IMR-90 (cell line): ENCODE results near the gene VMAC. TPM values are rescaled to one million over a fixed set of nuclear protein-coding genes. Genes with fewer than 3 reads are reported as not detected.

Experiments used
- ATAC-seq: fragments of 200-7000 bp; cut with Tn5 transposase; 2 replicates; pipeline ENCODE4 v1.9.1; 2020; ENCODE audit warnings: low read depth, mild to moderate bottlenecking, moderate library complexity
- BruUV-seq: library from RNA; stranded (reverse); fragments of 400-500 nt; replicated peaks from 2 replicates; lab custom pipeline; 2021; lab: Mats Ljungman, UMichigan
- CTCF ChIA-PET: fragments of 300-600 bp; formaldehyde crosslinking; extraction: SDS; loops from one replicate; lab custom pipeline; 2021; ENCODE audit warnings: antibody characterized with exemption; lab: Yijun Ruan, JAX
- POLR2A ChIA-PET: fragments of 300-600 bp; sonication (Branson Sonifier 250); formaldehyde crosslinking; loops from one replicate; lab custom pipeline; 2022; ENCODE audit warnings: antibody characterized with exemption; ENCODE audit not compliant: unreplicated experiment; lab: Charles Lee
- DNase-seq: peaks from one replicate; pipeline ENCODE4 v3.0.0; 2013
- H2AFZ ChIP-seq: replicated peaks from 2 replicates; pipeline ENCODE3; 2013; ENCODE audit warnings: low read length, mild to moderate bottlenecking; ENCODE audit not compliant: poor library complexity
- H2AK5ac ChIP-seq: 2 replicates; pipeline ENCODE4 v1.6.1; 2013; ENCODE audit warnings: low read depth, low read length, inconsistent platforms
- H2AK9ac ChIP-seq: replicated peaks from 2 replicates; pipeline ENCODE3; 2013; ENCODE audit warnings: mild to moderate bottlenecking, low read depth, low read length, moderate library complexity; ENCODE audit not compliant: poor library complexity
- H2BK120ac ChIP-seq: 2 replicates; pipeline ENCODE4 v1.6.1; 2013; ENCODE audit warnings: low read depth, low read length, inconsistent platforms
- H2BK15ac ChIP-seq: 3 replicates; pipeline ENCODE4 v1.6.1; 2013; ENCODE audit warnings: low read depth, low read length, inconsistent platforms
- H2BK20ac ChIP-seq: 2 replicates; pipeline ENCODE4 v1.6.1; 2013; ENCODE audit warnings: low read depth, mild to moderate bottlenecking, inconsistent platforms, low read length, moderate library complexity
- H2BK5ac ChIP-seq: 2 replicates; pipeline ENCODE4 v1.6.1; 2013; ENCODE audit warnings: mild to moderate bottlenecking, low read depth, low read length, inconsistent platforms; ENCODE audit not compliant: poor library complexity, severe bottlenecking
- H3K14ac ChIP-seq: replicated peaks from 2 replicates; pipeline ENCODE4 v1.6.1; 2013; ENCODE audit warnings: low read depth, low read length, inconsistent platforms
- H3K18ac ChIP-seq: 2 replicates; pipeline ENCODE4 v1.6.1; 2013; ENCODE audit warnings: low read depth, low read length, control low read depth
- H3K23ac ChIP-seq: 2 replicates; pipeline ENCODE4 v1.6.1; 2013; ENCODE audit warnings: low read depth, low read length, inconsistent platforms
- H3K27ac ChIP-seq: 2 replicates; pipeline ENCODE4 v1.5.1; 2013; ENCODE audit warnings: mild to moderate bottlenecking, control low read depth, low read length; ENCODE audit not compliant: insufficient read depth
- H3K27me3 ChIP-seq: 2 replicates; pipeline ENCODE4 v1.6.1; 2013; ENCODE audit warnings: low read length; ENCODE audit not compliant: control insufficient read depth, insufficient read depth
- H3K36me3 ChIP-seq: 2 replicates; pipeline ENCODE4 v1.6.1; 2013; ENCODE audit warnings: low read length, mixed read lengths; ENCODE audit not compliant: control insufficient read depth, insufficient read depth
- H3K4ac ChIP-seq: 2 replicates; pipeline ENCODE4 v1.6.1; 2013; ENCODE audit warnings: low read depth, low read length, inconsistent platforms
- H3K4me1 ChIP-seq: 2 replicates; pipeline ENCODE4 v1.6.1; 2013; ENCODE audit warnings: low read length, mixed read lengths; ENCODE audit not compliant: control insufficient read depth, insufficient read depth
- H3K4me2 ChIP-seq: 2 replicates; pipeline ENCODE4 v1.6.1; 2013; ENCODE audit warnings: low read depth, mild to moderate bottlenecking, control low read depth, low read length, moderate library complexity
- H3K4me3 ChIP-seq: 2 replicates; pipeline ENCODE4 v1.5.1; 2013; ENCODE audit warnings: low read depth, mild to moderate bottlenecking, control low read depth, low read length, moderate library complexity; ENCODE audit not compliant: insufficient read depth
- H3K56ac ChIP-seq: 2 replicates; pipeline ENCODE4 v1.6.1; 2013; ENCODE audit warnings: low read length, inconsistent platforms; ENCODE audit not compliant: insufficient read depth; ENCODE audit errors: extremely low read depth
- H3K79me1 ChIP-seq, 2 experiments: 2 replicates each; pipeline ENCODE4 v1.6.1; 2013; ENCODE audit warnings: low read length in 2 of 2, inconsistent platforms in 1 of 2, low read depth in 1 of 2
- H3K9ac ChIP-seq: 2 replicates; pipeline ENCODE4 v1.6.1; 2013; ENCODE audit warnings: low read depth, low read length, control low read depth
- H3K9me1 ChIP-seq: 2 replicates; pipeline ENCODE4 v1.6.1; 2013; ENCODE audit warnings: low read length, inconsistent platforms; ENCODE audit not compliant: insufficient read depth
- H3K9me3 ChIP-seq: 2 replicates; pipeline ENCODE4 v1.6.1; 2013; ENCODE audit warnings: low read length; ENCODE audit not compliant: control insufficient read depth, insufficient read depth
- H4K20me1 ChIP-seq: 2 replicates; pipeline ENCODE4 v1.6.1; 2013; ENCODE audit warnings: low read length, inconsistent platforms; ENCODE audit not compliant: insufficient read depth
- H4K5ac ChIP-seq: 2 replicates; pipeline ENCODE4 v1.6.1; 2013; ENCODE audit warnings: mild to moderate bottlenecking, low read depth, low read length, control low read depth
- H4K8ac ChIP-seq, 2 experiments: 2 replicates each; pipeline ENCODE4 v1.6.1; 2013; ENCODE audit warnings: low read depth in 2 of 2, low read length in 2 of 2, control low read depth in 1 of 2, inconsistent platforms in 1 of 2
- H4K91ac ChIP-seq: 2 replicates; pipeline ENCODE4 v1.6.1; 2013; ENCODE audit warnings: low read depth, low read length, inconsistent platforms; ENCODE audit not compliant: insufficient read depth
- BHLHE40 ChIP-seq: fragments of 150-350 bp; IDR thresholded peaks from 2 replicates; pipeline ENCODE4 v1.6.1; 2016; ENCODE audit warnings: mild to moderate bottlenecking, low read depth, low read length
- CEBPB ChIP-seq: IDR thresholded peaks from 2 replicates; pipeline ENCODE4 v1.6.1; 2012; ENCODE audit warnings: low read depth, low read length, improper control_type of control experiment
- CHD1 ChIP-seq: IDR thresholded peaks from 2 replicates; pipeline ENCODE4 v1.6.1; 2012; ENCODE audit warnings: low read depth, low read length, improper control_type of control experiment
- CTCF ChIP-seq: conservative IDR thresholded peaks from 2 replicates; pipeline ENCODE4 v1.5.1; 2012; ENCODE audit warnings: mild to moderate bottlenecking, low read depth, low read length, improper control_type of control experiment
- ELK1 ChIP-seq: fragments of 150-350 bp; IDR thresholded peaks from 2 replicates; pipeline ENCODE4 v1.6.1; 2016; ENCODE audit warnings: low read depth, mild to moderate bottlenecking, low read length, moderate library complexity, borderline replicate concordance
- FOS ChIP-seq: fragments of 150-350 bp; IDR thresholded peaks from 2 replicates; pipeline ENCODE4 v1.6.1; 2016; ENCODE audit warnings: low read depth, low read length
- MAZ ChIP-seq: IDR thresholded peaks from 2 replicates; pipeline ENCODE4 v1.6.1; 2012; ENCODE audit warnings: low read depth, mild to moderate bottlenecking, low read length, improper control_type of control experiment, moderate library complexity, borderline replicate concordance
- MXI1 ChIP-seq: IDR thresholded peaks from 2 replicates; pipeline ENCODE4 v1.6.1; 2012; ENCODE audit warnings: low read depth, mild to moderate bottlenecking, low read length, moderate library complexity, borderline replicate concordance
- POLR2A ChIP-seq: IDR thresholded peaks from 2 replicates; pipeline ENCODE4 v1.6.1; 2012; ENCODE audit warnings: mild to moderate bottlenecking, low read depth, low read length
- RAD21 ChIP-seq: IDR thresholded peaks from 2 replicates; pipeline ENCODE4 v1.6.1; 2012; ENCODE audit warnings: low read length, improper control_type of control experiment
- RFX5 ChIP-seq: IDR thresholded peaks from 2 replicates; pipeline ENCODE4 v1.8.0; 2012; ENCODE audit warnings: low read depth, mild to moderate bottlenecking, low read length, moderate library complexity
- SMC3 ChIP-seq: fragments of 150-350 bp; IDR thresholded peaks from 2 replicates; pipeline ENCODE4 v1.6.1; 2016; ENCODE audit warnings: low read depth, mild to moderate bottlenecking, antibody characterized with exemption, low read length, moderate library complexity
- USF2 ChIP-seq: fragments of 150-350 bp; IDR thresholded peaks from 2 replicates; pipeline ENCODE4 v1.6.1; 2017; ENCODE audit warnings: mild to moderate bottlenecking, antibody characterized with exemption, low read length, low read depth
- WGBS, 2 experiments: methylation state at CpG; one replicate each; pipeline versions ENCODE4 v1.1.5 to v1.1.7; 2013; ENCODE audit warnings: missing lambda C conversion rate in 2 of 2; ENCODE audit not compliant: insufficient read length in 1 of 2; ENCODE audit errors: extremely low coverage in 2 of 2; 5-methylcytosine and 5-hydroxymethylcytosine counted together
- dilution Hi-C: fragments of 300-500 bp; cut with HindIII; formaldehyde crosslinking; loops from one replicate; pipeline ENCODE4 v1.14.3; 2018; ENCODE audit warnings: low sequenced_read_pairs; ENCODE audit not compliant: unreplicated experiment
- in situ Hi-C: fragments of 300-500 bp; cut with MboI; formaldehyde crosslinking; loops from 3 replicates; pipeline ENCODE4 v1.14.3; 2019; ENCODE audit warnings: low sequenced_read_pairs, inconsistent platforms, mixed read lengths
- intact Hi-C: fragments of 100-400 bp; cut with micrococcal nuclease; formaldehyde crosslinking; loops from 2 replicates; pipeline ENCODE4 v1.10.0; 2022
- polyA plus RNA-seq, 3 experiments: library from polyadenylated mRNA; depleted of rRNA; stranded (reverse); fragments of >200 nt; gene quantifications; 2 replicates each; pipeline ENCODE4 v1.2.3, GENCODE V29; 2012; ENCODE audit warnings: low replicate concordance in 1 of 3
- total RNA-seq: library from RNA; depleted of rRNA; stranded (reverse); fragments of >200 nt; gene quantifications from 2 replicates; pipeline ENCODE4 v1.2.3, GENCODE V29; 2012

The VMAC gene
- total and polyA plus RNA-seq, 2 of the 4 experiments (the other 2 are of a cell fraction) = 1.4 to 3.1 TPM

- dilution Hi-C loops = no loop called here
- Histone ChIP-seq H2AFZ (no peak overlapping the region), H2BK15ac (no peak overlapping the region), H2BK20ac (no peak overlapping the region), H3K14ac (no peak overlapping the region), H4K91ac (no peak overlapping the region), H3K9ac (no peak overlapping the region), H2AK5ac (no peak overlapping the region), H3K4me3 (no peak overlapping the region), H3K4me1 (peaks cover 1% of the 10 kb centered on the region; the same call in 1 of the 2 replicates), H3K27me3 (no peaks in the 10 kb centered on the region), H2BK5ac (no peak overlapping the region), H2AK9ac (no peak overlapping the region), H2BK120ac (no peak overlapping the region), H3K4ac (no peak overlapping the region), H3K56ac (no peak overlapping the region), H3K18ac (no peak overlapping the region), H3K9me3 (no peaks in the 10 kb centered on the region), H3K9me1 (0 out of 2 replicates have a peak, but pooled peaks cover 2% of the 10 kb centered on the region), H3K36me3 (peaks cover 91% of the 10 kb centered on the region), H4K8ac (no peak overlapping the region), H4K20me1 (no peaks in the 10 kb centered on the region), H3K79me1 (peaks cover 4 to 27% of the 10 kb centered on the region in 2 experiments; a peak in 2 of 4 replicates), H3K23ac (no peak overlapping the region), H3K4me2 (no peak overlapping the region), H4K5ac (no peak overlapping the region), H3K27ac (no peak overlapping the region)
- no TSS peak for BruUV-seq
- no CpG with 5 or more reads among the region's 18 CpGs for WGBS, 2 experiments
- CTCF ChIA-PET = no interaction called here
- DNase-seq (no peak), ATAC-seq (no peak)
- intact Hi-C loops = no loop called here
- TF ChIP-seq MXI1 (no peak), USF2 (no peak), FOS (no peak), POLR2A (no peak), RAD21 (no peak), CTCF (no peak), ELK1 (no peak), CHD1 (no peak), RFX5 (no peak), CEBPB (no peak), MAZ (no peak), BHLHE40 (no peak), SMC3 (no peak)
- in situ Hi-C loops = no loop called here
- POLR2A ChIA-PET = no interaction called here
These were observed 21.3 kb downstream of the VMAC start for GRCh38 chr19:5925830-5926427.
